ENCODE measurements around the gene GTF2IRD2.
A peak's percentile ranks its signal among the peaks of the same experiment; 100 is the strongest.
"Not testable (repeated sequence)": the region's sequence is repeated elsewhere in the genome, so short reads cannot be mapped to it uniquely, and the experiment has no call there.

The GTF2IRD2 gene

GRCh38 chr7:74850833-74851721 lies at the start of gene GTF2IRD2:
Gene GTF2IRD2, minus strand, starts transcription at chr7:74851605. Its CDS starts 15,227 bp downstream, at chr7:74836378.
- not testable (repeated sequence) for DNase-seq (ENCODE audit: low read depth)

- DNase-seq (ENCODE audit: low read depth) = peak; percentile 40
Observed at GRCh38 chr7:74890158-74891123, 39.0 kb upstream of the GTF2IRD2 start.

DNA sequence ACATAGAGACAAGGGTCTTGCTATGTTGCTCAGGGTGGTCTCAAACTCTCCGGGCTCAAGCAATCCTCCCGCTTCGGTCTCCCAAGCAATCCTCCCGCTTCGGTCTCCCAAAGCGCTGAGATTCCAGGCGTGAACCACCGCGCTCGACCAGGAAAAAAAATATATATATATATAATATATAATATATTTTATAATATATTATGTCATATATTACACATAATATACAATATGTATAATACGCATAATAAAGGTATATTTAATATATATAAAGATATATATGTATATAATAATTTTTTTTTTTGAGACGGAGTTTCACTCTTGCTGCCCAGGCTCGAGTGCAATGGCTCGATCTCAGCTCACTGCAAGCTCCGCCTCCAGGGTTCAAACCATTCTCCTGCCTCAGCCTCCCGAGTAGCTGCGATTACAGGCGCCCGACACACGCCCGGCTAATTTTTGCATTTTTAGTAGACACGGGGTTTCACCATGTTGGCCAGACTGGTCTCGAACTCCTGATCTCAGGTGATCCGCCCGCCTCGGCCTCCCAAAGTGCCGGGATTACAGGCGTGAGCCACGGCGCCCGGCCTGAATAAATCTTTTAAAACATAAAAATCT lies 38.2 kb upstream of the GTF2IRD2 start:
- DNase-seq (ENCODE audit: low read depth) = not testable (repeated sequence)

DNA sequence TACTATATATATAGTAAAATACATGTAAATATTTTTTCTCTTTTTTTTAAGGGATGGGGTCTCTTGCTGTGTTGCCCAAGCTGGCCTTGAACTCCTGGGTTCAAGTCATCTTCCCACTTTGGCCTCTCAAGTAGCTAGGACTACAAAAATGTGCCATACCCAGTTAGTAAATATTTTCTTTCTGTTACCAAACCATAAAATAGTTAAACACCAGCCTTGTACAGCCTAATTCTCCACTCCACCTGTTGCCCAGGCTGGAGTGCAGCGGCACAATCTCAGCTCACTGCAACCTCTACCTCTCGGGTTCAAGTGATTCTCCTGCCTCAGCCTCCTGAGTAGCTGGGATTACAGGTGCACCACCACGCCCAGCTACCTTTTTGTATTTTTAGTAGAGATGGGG lies 33.9 kb upstream of the GTF2IRD2 start:
- DNase-seq (ENCODE audit: low read depth) = not testable (repeated sequence)

- DNase-seq (ENCODE audit: low read depth) = not testable (repeated sequence)
Observed at GRCh38 chr7:74882110-74882509, 30.7 kb upstream of the GTF2IRD2 start.

DNA sequence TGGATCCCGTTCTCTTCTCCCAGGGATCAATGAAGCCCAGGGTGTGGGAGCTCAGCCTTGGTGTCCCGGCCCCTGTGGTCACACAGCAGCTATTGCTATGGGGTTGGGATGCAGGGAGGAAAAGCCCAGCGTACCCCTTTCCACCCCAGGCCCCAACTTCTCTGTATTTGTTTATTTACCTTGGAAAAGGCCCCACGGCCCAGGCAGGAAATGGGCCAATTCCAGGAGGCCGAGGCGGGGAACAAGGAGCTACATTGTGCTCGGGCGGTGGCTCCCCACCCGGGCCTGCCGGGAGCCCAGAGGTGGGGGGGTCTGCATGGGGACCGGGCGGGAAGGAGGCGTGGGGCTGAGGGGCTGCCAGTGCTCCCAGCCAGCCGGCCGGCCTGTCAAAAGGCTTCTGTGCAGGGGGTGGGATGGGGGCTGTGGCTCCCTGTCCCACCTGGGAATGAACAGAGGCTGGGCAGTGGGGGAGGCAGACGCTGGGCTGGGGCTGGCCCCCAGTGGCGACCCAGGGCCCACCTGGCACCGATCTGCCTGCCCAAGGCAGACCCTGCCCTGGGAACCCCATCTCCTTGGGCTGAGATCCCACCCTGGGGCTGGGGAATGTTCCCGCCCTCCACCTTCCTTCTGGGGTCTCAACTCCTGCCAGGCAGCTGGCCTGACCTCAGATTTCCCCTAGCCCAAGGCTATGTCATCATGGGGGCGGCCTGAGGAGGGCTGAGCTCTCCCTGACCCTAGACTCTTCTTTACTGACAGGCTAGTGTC lies 23.5 kb upstream of the GTF2IRD2 start:
- DNase-seq (ENCODE audit: low read depth) = not testable (repeated sequence)

DNA sequence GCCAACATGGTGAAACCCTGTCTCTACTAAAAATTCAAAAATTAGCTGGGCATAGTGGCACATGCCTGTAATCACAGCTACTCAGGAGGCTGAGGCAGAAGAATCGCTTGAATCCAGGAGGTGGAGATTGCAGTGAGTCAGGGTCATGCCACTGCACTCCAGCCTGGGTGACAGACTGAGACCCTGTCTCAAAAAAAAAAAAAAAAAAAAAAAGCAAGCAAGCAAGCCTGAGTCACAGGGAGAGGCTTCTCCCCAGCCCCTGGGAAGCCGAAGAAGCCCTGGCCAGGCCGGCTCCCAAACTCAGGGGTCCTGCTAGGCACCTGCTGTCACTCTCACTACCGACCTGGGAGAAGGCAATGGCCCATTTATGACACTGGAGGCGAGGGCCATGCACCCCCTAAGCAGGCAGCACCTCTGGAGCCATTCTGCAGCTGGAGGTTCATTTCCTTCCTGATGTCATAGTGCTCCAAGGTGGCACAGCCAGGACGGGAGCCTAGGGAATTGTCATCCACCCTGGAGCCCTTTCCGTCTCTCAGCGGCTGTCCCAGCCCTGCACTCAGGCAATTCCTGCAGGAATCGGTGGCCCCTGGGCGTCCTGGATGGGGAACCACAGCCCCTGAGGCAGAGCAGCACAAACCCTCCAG lies 22.8 kb upstream of the GTF2IRD2 start:
- DNase-seq (ENCODE audit: low read depth) = not testable (repeated sequence)

DNA sequence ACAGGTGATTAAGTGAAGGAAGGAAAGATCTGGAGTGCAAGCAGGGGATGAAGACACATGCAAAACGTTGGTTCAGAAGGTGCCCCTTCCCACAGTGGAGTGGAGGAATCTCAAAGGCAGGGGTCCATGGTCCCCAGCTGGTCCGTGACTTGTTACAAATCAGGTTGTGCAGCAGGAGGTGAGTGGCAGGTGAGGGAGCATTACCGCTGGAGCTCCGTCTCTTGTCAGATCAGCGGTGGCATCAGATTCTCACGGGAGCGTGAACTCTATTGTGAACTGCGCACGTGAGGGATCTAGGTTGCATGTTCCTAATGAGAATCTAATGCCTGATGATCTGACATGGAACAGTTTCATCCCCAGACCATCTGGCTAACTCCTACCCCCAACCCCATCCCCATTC lies 21.1 kb upstream of the GTF2IRD2 start:
- DNase-seq (ENCODE audit: low read depth) = not testable (repeated sequence)

DNA sequence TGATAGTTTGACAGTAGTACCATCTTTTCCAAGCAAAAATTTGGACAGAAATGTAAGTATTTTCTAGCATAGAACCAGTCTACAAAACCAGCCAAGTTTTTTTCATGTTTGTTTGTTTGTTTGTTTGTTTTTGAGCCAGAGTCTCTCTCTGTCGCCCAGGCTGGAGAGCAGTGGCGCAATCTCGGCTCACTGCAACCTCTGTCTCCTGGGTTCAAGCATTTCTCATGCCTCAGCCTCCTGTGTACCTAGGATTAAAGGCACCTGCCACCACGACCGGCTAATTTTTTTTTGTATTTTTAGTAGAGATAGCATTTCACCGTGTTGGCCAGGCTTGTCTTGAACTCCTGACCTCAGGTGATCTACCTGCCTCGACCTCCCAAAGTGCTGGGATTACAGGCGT lies 14.4 kb upstream of the GTF2IRD2 start:
- not testable (repeated sequence) for DNase-seq (ENCODE audit: low read depth)

- not testable (repeated sequence) for DNase-seq (ENCODE audit: low read depth)
Observed at GRCh38 chr7:74849853-74850252, 1.6 kb downstream of the GTF2IRD2 start.

DNA sequence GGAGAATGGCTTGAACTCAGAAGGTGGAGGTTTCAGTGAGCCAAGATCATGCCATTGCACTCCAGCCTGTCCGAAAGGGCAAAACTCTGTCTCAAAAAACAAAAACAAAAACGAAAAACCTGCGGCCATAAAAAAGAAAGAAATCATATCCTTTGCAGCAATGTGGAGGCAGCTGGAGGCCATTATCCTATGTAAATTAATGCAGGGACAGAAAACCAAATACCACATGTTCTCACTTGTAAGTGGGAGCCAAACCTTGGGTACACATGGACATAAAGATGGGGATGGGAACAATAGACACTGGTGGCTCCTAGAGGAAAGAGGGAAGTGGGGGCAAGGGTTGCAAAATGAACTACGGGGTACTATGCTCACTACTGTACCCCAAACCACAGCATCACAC lies 21.0 kb downstream of the GTF2IRD2 start:
- not testable (repeated sequence) for DNase-seq (ENCODE audit: low read depth)

- not testable (repeated sequence) for DNase-seq (ENCODE audit: low read depth)
Observed at GRCh38 chr7:74829959-74830358, 21.4 kb downstream of the GTF2IRD2 start.

DNA sequence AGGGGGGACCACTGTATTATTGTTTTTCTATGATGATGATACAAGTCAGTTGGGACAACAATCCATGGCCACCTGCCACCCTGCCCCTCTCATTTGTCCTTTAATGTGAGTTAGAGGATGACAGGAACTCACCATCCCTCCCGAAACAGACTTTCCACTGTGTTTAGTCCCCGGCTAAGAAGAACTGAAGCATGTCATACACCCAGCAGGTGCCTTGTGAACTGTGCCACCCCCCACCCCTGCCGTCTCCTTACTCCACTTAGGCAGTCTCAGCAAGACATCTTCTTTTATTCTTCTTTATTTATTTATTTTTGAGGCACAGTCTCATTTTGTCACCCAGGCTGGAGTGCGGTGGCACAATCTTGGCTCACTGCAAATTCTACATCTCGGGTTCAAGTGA lies 30.1 kb downstream of the GTF2IRD2 start:
- not testable (repeated sequence) for DNase-seq (ENCODE audit: low read depth)

DNA sequence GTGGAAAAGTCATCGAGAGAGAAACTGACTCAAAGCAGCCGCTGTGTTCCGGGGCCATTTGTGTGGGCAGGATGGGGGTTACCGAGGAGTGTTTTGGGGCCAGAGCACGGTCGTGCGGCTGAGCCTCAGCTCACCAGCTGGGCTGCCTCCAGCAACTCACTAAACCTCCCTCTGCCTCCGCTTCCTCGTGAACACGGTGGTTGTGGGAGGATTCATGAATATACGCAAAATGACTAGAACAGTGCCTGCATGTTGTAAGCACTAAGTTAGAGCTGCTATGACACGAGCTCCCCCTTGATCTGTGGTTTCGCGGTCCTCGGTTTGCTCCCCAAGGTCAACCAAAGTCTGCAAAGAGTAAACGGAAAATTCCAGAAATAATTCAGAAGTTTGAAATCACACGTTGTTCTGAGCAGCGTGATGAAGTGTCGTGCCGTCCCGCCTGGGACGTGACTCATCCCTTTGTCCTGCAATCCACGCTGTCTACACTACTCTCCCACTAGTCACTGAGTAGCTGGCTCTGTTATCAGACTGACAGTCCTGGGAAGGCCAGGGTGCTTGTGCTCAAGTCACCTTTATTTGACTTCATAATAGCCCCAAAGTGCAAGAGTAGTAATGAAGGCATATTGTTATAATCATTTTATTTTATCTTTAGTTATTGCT lies 31.1 kb downstream of the GTF2IRD2 start:
- DNase-seq (ENCODE audit: low read depth) = not testable (repeated sequence)

DNA sequence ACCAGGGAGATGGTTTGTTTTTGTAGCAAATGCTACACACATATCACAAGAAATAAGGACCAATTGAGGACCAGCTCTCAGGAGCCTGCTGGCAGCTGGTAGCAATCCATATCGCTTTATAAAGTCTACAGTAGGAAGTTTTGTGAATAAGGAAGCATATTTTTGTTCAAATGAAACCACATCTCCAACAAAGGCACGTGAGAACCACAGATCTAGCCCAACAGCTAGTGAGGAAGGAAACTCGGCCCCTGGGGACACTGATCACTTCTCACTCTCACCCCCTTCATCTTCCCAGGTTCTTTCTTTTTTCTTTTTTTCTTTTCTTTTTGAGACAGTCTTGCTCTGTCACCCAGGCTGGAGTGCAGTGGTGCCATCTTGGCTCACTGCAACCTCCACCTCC lies 35.5 kb downstream of the GTF2IRD2 start:
- DNase-seq (ENCODE audit: low read depth) = not testable (repeated sequence)

- not testable (repeated sequence) for DNase-seq (ENCODE audit: low read depth)
Observed at GRCh38 chr7:74798644-74799043, 52.8 kb downstream of the GTF2IRD2 start.

DNA sequence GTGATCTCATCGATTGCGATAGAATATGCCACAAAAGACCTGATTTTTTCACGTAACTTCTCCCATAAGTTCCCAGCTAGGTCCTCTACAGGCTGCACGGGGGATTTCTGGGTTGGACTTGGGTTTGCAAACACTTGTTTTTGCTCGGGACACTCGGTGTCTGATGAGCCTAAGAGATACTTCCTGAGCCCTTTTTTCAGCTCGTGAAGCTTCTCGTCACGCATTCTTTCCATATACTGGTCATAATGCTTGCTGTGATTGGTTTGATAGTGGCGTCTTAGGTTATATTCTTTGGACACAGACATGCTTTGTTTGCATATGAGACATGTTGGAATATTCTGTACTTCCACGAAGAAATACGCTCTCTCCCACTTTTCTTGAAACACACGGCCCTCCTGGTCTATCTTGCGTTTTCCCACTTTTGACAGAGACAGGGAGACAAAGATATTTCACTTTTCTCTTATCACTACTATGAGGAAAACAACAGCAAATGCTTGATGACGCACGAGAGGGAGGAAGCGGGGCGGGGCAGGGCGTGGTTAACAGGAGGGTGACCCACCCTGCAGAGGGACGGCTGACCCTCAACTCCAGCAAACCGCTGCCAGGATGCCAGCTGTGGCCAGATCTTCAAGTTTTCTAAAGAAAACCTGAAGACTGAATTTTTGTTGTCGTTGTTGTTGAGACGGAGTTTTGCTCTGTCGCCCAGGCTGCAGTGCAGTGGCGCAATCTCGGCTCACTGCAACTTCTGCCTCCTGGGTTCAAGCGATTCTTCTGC lies 53.4 kb downstream of the GTF2IRD2 start:
- not testable (repeated sequence) for DNase-seq (ENCODE audit: low read depth)

DNA sequence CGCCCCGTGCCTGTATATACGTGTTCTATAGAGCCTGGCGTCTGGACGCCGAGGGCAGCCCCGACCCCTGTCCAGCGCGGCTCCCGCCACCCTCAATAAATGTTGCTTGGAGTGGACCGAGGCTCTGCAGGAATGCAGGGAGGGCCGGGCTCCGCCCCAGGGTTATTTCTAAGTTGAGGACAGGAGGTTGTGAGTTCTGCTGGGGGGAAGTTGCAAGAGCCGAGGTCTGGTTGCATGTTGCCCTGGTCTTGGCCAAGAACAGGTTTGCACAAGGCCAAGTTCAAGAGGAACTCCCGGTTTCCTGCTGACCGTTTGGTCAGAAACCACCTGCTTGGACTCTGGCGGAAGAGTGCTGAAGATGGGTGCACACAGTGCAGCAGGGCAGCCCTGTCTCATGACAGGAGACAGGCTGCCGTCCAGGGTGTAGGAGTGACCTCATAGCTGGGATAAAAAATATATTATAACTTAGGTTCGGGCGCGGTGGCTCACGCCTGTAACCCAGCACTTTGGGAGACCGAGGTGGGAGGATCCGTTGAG lies 62.1 kb downstream of the GTF2IRD2 start:
- DNase-seq (ENCODE audit: low read depth) = not testable (repeated sequence)
